SK-N-DZ (cell line): Measurements from ENCODE around the gene FALEC.
A peak's percentile ranks its signal among the peaks of the same experiment; 100 is the strongest.

ENCODE experiments used
- DNase-seq: peaks from one replicate; pipeline ENCODE4 v3.0.0-alpha.2; 2015; ENCODE audit warnings: low spot score

FALEC gene

GRCh38 chr1:150511985-150512660 is 3.4 kb upstream of the FALEC start:
- DNase-seq: no peak

DNA sequence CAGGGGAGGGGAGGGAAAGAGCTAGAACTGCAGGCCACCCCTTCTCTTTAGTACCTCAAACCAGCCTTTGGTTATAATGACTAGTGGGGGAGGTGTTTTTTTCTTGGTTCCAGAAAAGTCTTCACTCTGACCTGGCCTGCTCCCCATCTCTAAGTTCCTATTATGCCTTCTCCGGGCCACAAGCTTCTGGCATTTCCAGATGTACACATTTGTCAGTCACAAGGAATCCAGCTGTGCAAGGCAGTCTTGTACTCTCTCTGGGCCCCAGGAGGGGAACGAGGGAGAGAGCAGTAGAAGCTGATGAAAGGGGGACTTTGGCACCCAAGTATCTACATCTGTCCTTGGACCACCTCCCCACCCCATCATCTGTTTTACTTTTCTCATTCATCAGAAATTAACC is 2.7 kb upstream of the FALEC start:
- DNase-seq: no peak

DNA sequence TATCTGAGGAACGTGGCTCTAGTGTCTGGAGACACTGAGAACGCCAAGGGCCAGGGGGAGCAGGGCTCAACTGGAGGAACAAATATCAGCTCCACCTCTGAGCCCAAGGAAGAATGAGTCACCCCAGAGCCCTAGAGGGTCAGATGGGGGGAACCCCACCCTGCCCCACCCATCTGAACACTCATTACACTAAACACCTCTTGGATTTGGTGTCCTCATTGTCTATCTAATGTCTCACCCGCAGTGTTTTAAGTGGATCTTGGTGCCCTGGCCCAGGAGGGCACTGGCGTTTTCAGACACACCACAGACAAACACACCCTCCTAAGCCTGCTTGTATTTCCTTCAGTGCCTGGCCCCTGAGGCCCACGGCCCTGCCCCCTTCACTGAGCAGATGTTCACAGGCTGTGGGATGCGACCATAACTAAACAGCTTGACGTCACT is 2.2 kb upstream of the FALEC start:
- DNase-seq: no peak

DNA sequence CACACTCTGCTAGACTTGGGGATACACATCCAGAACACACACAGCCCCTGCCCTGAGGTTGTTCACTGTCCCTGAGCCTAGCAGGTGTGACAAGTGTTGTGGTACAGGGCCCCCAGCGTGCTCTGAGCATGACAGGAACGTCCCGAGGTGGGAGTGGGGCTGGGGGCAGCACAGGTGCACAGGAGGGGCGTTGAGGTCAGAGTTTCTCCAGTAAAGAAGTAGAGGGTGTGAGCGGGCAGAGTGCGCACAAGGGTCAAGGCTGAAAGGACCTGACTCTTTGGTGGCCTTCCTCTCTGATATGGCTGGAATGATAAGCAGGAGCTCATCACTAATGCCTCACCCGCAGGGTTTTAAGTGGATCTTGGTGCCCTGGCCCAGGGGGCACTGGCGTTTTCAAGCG is 1.3 kb upstream of the FALEC start:
- no peak for DNase-seq

GRCh38 chr1:150514913-150515327 is 632 bp upstream of the FALEC start:
- no peak for DNase-seq

- peak; percentile 50 for DNase-seq
Observed at GRCh38 chr1:150516050-150516591, 569 bp downstream of the FALEC start.

GRCh38 chr1:150516616-150517015 is 1.1 kb downstream of the FALEC start:
- DNase-seq: no peak

GRCh38 chr1:150521196-150521968 is 5.8 kb downstream of the FALEC start:
- DNase-seq: no peak

- DNase-seq: no peak
Observed at GRCh38 chr1:150525348-150525747, 9.8 kb downstream of the FALEC start.

- DNase-seq: no peak
Observed at GRCh38 chr1:150528196-150528595, 12.6 kb downstream of the FALEC start.

DNA sequence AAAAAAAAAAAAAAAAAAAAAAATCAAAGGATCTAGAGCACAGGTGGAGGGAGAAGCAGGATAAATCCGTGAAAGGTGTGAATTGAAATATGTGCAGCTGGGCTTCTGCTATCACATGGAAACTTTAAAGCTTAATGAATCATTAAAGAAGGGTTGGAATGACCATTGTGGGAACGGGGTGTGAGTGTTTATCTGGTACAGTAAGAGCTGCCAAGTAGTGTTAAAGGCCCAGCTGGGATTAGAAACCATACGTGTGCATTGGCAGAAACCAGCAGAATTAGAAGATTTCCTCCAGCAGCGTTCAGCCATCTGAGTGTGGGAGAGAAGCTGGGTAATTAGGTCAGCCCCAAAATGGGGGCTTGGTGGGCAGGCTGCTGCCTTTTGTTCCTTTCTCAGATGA is 13.5 kb downstream of the FALEC start:
- DNase-seq: no peak

DNA sequence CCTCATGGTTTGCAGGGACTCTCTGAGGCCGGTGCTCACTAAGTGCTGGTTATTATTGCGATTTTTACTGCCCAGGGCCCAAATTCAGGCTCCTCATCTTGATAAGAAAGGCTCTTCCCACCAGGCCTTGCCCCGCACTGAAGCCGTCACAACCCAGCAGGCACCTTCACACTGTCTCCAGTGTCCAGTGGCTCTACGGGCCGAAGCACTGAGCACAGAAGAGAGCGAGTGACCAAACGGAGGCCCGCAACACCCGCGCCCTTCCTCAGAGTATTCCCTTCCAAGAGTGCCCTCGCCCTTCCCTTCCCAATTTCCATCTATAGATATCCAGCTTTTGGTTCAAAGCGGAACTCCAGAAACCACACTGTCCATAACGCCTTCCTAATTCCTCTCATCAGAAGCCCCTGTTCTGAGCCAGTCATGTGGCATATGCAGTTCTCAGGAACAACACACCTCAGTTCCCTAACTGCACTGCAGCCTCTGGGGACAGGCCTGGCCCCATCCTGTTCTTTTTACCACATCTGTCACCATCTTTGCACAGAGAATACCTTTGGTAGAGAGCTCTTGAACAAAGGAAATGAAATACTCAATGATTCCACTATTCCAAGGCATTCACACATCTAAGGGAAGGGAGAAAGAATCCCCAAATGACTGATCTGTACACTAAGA is 15.1 kb downstream of the FALEC start:
- DNase-seq: no peak

- no peak for DNase-seq
Observed at GRCh38 chr1:150532860-150533259, 17.3 kb downstream of the FALEC start.

DNA sequence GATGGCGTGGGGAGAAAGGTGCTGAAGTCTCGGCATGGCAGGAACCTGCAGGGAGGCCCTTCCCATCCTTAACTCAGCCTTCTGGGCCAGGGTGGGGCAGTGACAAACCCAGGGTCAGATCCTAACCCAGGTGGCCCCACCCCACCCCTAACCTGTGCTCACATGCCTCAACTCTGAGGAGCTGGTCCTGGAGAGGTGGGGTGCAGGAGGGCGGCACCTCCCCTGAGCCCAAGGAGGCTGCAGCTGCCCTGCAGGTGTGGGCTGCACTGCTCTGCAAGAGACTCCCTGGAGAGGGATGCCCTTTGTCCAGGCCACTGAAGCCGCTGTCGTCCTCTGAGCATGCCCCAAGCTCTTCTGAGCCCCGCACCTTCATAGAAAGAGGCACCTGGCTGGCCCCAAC is 18.4 kb downstream of the FALEC start:
- DNase-seq: no peak

DNA sequence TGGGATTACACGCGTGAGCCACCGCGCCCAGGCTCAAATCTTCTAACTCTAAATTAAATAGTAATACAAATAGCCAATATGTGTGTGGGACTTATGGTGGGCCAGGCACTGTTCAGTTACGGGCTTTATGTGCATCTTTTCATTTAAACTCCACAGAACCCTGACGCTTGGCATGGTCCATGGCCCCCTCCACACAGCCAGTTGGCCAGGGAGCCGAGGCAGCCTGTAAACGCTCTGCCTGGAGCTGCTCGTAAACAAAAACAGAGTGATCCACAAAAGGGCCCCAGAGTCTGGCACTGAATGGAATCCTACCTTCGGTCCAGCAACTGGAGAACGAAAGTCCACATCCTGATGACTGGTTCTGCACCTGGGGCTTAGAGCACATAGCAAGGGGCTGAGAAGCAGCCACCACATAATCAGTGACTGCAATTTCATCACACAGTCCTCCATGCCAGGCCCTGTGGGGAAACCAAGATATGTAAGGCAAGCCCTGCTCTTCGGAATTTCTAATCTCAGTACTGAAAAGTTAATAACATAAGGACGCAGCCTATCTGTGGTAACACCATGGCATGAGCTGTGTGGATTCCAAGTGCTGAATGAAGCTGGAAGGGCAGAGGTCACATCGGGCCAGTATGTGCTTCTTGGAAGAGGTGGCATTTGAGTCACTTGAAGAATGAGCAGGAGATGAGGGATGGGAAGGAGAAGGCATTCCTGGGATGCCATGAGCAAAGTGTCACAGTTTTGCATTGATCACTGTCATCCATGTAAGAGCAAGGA is 20.1 kb downstream of the FALEC start:
- DNase-seq: no peak

DNA sequence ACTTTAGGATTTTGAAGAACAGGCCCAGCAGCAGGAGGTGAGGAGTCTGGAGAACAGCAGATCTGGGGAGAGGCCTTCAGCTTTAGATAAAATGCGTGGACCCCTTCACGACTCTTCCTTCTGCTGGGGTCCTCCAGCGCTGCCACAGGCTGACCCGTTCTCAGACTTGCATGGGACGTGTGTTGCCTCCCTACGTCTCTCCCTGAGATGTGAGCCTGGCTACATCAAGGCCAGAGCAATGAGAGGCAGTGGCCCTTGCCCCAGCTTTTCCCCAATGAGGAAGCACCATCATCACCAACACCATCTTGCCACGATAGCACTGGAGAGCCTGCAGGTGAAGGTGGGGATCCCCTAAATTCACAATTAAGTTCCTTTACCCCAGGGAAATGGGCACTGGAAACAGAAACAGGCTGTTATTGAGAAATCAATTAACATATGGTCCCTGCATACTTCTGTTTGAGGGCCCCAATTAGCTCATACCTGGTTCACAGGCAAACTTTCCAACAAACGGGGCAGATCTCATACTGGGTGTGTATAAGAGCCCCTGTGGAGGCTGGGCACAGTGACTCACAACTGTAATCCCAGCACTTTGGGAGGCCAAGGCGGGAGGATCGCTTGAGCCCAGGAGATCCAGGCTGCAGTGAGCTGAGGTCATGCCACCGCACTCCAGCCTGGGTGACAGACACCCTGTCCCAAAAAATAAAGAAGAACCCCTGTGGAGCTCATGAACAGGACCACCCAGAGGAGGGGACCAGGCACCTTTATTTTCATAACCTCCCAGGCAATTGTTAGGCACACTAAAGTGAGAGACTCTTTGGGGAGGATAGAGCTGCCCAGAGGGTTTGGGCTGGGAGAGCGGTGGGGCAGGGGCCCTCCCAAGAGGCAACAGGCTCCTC is 21.5 kb downstream of the FALEC start:
- no peak for DNase-seq

DNA sequence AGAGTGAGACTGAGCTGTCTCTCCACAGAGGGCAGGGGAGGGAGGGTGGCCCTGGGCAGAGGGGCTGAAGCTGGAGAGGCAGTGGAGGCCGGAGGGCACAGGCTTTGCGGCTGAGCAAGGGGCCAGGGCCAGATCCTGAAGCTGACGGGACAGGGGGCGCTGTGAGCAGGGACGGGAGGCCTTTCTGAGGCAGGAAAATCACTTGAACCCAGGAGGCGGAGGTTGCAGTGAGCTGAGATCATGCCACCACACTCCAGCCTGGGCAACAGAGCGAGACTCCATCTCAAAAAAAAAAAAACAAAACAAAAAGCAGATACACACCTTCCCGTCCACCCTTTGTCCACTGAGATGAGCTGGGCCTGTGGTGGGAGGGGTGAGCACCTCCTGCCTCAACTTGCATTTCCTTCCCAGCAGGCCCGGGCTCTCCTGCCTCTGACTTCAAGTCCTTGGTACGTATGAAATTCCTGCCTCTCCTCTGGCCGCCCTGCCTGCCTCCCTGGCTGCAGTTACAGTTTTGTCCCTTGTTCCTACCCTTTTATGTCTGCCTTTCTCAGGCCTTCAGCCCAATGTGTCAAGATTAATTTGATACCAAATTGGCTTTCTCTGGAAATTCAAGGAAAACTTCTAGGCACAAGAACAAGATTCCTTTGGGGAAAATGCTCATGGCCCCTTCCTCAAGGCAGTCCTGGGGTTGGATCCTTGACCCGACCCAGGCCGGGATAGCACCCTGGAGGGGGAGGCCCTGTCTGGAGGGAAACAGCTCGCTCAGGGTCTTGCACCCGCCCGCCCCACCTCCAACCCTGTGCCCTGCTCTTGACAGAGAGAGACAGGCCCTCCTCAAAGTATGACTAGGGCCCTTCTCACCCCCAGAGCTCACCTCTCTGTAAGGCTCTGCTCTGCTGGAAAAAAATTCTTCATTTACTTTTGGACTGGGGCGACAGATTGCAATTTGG is 22.5 kb downstream of the FALEC start:
- DNase-seq: no peak

- DNase-seq: peak; percentile 55
Observed at GRCh38 chr1:150543500-150544143, 28.1 kb downstream of the FALEC start.

DNA sequence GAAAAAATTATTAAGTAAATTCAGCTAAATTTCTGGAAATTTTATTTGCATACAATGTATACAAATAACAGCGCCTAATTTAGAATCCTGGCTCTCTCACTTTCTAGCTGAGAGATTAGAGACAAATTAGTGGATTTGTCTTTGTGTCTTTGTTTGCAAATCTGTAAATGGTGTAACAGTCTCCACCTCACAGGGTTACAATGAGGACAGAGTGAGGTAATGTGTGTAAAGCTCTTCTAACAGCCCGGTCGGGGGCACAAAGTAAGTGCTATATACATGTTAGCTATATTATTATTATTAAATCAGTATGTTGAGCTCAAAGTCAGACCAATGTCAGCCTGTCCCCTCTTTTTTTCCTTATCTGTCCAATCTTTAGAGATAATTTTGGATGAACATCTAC is 28.7 kb downstream of the FALEC start:
- no peak for DNase-seq
